Lower lobe of right lung (tissue), 2 donors: ENCODE measurements around the gene CHST1. TPM values are rescaled to one million over a fixed set of nuclear protein-coding genes. Genes with fewer than 3 reads are reported as not detected.

ENCODE experiments used
- ATAC-seq, 2 donors: fragments of 200-7000 bp; cut with Tn5 transposase; one replicate each; pipeline ENCODE4 v1.9.1; 2020 to 2022; ENCODE audit warnings: mild to moderate bottlenecking in 2 of 2, moderate library complexity in 2 of 2
- DNase-seq: peaks from one replicate; pipeline ENCODE4 v3.0.0-alpha.2; 2020
- H3K27ac ChIP-seq: fragments of 200-600 bp; one replicate; pipeline ENCODE4 v1.8.0; 2022
- H3K27me3 ChIP-seq: fragments of 200-600 bp; one replicate; pipeline ENCODE4 v1.8.0; 2022; ENCODE audit warnings: low read depth
- H3K36me3 ChIP-seq: fragments of 200-600 bp; one replicate; pipeline ENCODE4 v1.8.0; 2022; ENCODE audit warnings: mild to moderate bottlenecking
- H3K4me1 ChIP-seq: fragments of 200-600 bp; one replicate; pipeline ENCODE4 v1.8.0; 2022
- H3K4me3 ChIP-seq: fragments of 200-600 bp; one replicate; pipeline ENCODE4 v1.8.0; 2022; ENCODE audit warnings: mild to moderate bottlenecking
- H3K9me3 ChIP-seq: fragments of 200-600 bp; one replicate; pipeline ENCODE4 v1.8.0; 2022
- CTCF ChIP-seq: fragments of 200-600 bp; IDR thresholded peaks from one replicate; pipeline ENCODE4 v1.8.0; 2022; ENCODE audit warnings: antibody characterized with exemption, mild to moderate bottlenecking
- intact Hi-C: fragments of 100-400 bp; cut with DNase I; formaldehyde crosslinking; loops from one replicate; pipeline ENCODE4 v1.11.0; 2022
- total RNA-seq: library from RNA; stranded (reverse); fragmentation: NEBNext Ultra II Directional; extraction: Animal tissue kit (Norgen Biotek cat#: 25700); gene quantifications from one replicate; pipeline ENCODE4 v1.2.1, GENCODE V29; 2021
- donor health status: DM: no; HTN: yes; CAD: no; lungs with severe emphysema.

CHST1 gene
- total RNA-seq, 1 donor from 2014 or later, result 4.6 TPM

GRCh38 chr11:45704133-45704532 lies 38.7 kb upstream of the CHST1 start:
- Histone ChIP-seq H3K4me3 (no peak overlapping the region), H3K36me3 (no peaks in the 10 kb centered on the region), H3K4me1 (no peaks in the 10 kb centered on the region), H3K27me3 (peaks cover 3% of the 10 kb centered on the region), H3K9me3 (no peaks in the 10 kb centered on the region), H3K27ac (no peak overlapping the region)
- ATAC-seq (no peak), DNase-seq (no peak)
- no peak for TF ChIP-seq CTCF
- intact Hi-C loops, result no loop called here

GRCh38 chr11:45702511-45702910 lies 37.1 kb upstream of the CHST1 start:
- intact Hi-C loops, result no loop called here
- no peaks in the 10 kb centered on the region for H3K27me3 ChIP-seq
- TF ChIP-seq CTCF, result no peak
- no peak overlapping the region for H3K27ac ChIP-seq
- no peaks in the 10 kb centered on the region for H3K9me3 ChIP-seq
- DNase-seq, result no peak
- no peak for ATAC-seq
- H3K4me1 ChIP-seq, result no peaks in the 10 kb centered on the region
- H3K36me3 ChIP-seq, result no peaks in the 10 kb centered on the region
- no peak overlapping the region for H3K4me3 ChIP-seq

- Histone ChIP-seq H3K4me3 (no peak overlapping the region), H3K36me3 (no peaks in the 10 kb centered on the region), H3K27me3 (no peaks in the 10 kb centered on the region), H3K4me1 (no peaks in the 10 kb centered on the region), H3K9me3 (no peaks in the 10 kb centered on the region), H3K27ac (no peak overlapping the region)
- DNase-seq (no peak), ATAC-seq (no peak)
- intact Hi-C loops, result no loop called here
- TF ChIP-seq CTCF, result no peak
Measured at GRCh38 chr11:45698777-45699497, 33.5 kb upstream of the CHST1 start.

- Histone ChIP-seq H3K27ac (no peak overlapping the region), H3K4me1 (no peaks in the 10 kb centered on the region), H3K27me3 (no peaks in the 10 kb centered on the region), H3K4me3 (no peak overlapping the region), H3K36me3 (no peaks in the 10 kb centered on the region), H3K9me3 (no peaks in the 10 kb centered on the region)
- intact Hi-C loops, result no loop called here
- no peak for ATAC-seq
- TF ChIP-seq CTCF, result no peak
- no peak for DNase-seq
Measured at GRCh38 chr11:45692808-45693453, 27.5 kb upstream of the CHST1 start.

GRCh38 chr11:45688472-45689033 lies 23.1 kb upstream of the CHST1 start:
- Histone ChIP-seq H3K27ac (no peak overlapping the region), H3K27me3 (no peaks in the 10 kb centered on the region), H3K36me3 (no peaks in the 10 kb centered on the region), H3K4me1 (no peaks in the 10 kb centered on the region), H3K4me3 (no peak overlapping the region), H3K9me3 (no peaks in the 10 kb centered on the region)
- intact Hi-C loops, result no loop called here
- DNase-seq, result no peak
- ATAC-seq, result no peak
- TF ChIP-seq CTCF, result no peak
